Endothelial cell of coronary artery (primary cell): ENCODE measurements around the gene SYTL5. TPM values are rescaled to one million over a fixed set of nuclear protein-coding genes. Genes with fewer than 3 reads are reported as not detected.

Experiments used
- total RNA-seq: library from RNA; depleted of rRNA; stranded (reverse); fragments of >200 nt; gene quantifications from 2 replicates; pipeline ENCODE4 v1.2.3, GENCODE V29; 2014

Gene SYTL5
- total RNA-seq: 0.09 TPM in 1 of 2 replicates, not detected in the other

DNA sequence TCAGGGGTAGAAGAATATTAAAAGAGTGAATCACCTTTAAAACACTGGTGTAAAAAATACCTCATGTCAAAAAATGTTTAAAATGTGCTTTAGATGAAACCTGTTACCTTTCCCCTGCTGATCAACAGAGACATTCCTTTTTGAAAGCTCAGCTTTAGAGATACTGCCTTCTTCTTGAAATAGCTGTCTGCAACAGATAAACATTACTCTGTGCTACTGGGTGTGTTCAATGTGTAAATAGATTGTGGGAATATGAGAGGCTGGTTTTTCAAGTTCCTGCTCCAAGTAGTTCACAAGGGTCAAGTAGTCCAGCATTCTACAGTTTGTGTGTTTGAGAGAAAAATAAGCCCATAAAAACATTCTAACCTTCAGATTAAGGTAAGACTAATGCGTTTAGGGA, at the start of gene SYTL5:
Gene SYTL5, plus strand, starts transcription at position 263 of the 400 bp plus-strand sequence. CDS start 27,337 bp downstream, outside the sequence.

Other genes with a start within 250 kb of the SYTL5 start
- gene CYBB, start 226.5 kb upstream of the SYTL5 start, total RNA-seq: not detected in 2 replicates
- 31.5 and 35.2 TPM in 2 replicates for gene DYNLT3, start 159.0 kb upstream of the SYTL5 start, total RNA-seq
- 151 and 204 TPM in 2 replicates for gene SRPX, start 214.3 kb downstream of the SYTL5 start, total RNA-seq